Smooth muscle cell of the coronary artery (primary cell): ENCODE results near the gene BCS1L. TPM values are rescaled to one million over a fixed set of nuclear protein-coding genes. Genes with fewer than 3 reads are reported as not detected.

Experiments used
- total RNA-seq: library from RNA; depleted of rRNA; stranded (reverse); fragments of >200 nt; gene quantifications from 2 replicates; pipeline ENCODE4 v1.2.3, GENCODE V29; 2014; ENCODE audit warnings: low replicate concordance

Gene BCS1L, protein sequence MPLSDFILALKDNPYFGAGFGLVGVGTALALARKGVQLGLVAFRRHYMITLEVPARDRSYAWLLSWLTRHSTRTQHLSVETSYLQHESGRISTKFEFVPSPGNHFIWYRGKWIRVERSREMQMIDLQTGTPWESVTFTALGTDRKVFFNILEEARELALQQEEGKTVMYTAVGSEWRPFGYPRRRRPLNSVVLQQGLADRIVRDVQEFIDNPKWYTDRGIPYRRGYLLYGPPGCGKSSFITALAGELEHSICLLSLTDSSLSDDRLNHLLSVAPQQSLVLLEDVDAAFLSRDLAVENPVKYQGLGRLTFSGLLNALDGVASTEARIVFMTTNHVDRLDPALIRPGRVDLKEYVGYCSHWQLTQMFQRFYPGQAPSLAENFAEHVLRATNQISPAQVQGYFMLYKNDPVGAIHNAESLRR
- 24.1 and 34.0 TPM in 2 replicates for total RNA-seq

GRCh38 chr2:218659258-218659987 is at the start of gene BCS1L, which contains the start of gene ZNF142:
TSS of gene BCS1L (plus strand) at chr2:218659683. CDS start at chr2:218660988, 1,305 bp downstream.
TSS of gene ZNF142 (minus strand) at chr2:218659623. CDS start at chr2:218656429, 3,194 bp downstream.

DNA sequence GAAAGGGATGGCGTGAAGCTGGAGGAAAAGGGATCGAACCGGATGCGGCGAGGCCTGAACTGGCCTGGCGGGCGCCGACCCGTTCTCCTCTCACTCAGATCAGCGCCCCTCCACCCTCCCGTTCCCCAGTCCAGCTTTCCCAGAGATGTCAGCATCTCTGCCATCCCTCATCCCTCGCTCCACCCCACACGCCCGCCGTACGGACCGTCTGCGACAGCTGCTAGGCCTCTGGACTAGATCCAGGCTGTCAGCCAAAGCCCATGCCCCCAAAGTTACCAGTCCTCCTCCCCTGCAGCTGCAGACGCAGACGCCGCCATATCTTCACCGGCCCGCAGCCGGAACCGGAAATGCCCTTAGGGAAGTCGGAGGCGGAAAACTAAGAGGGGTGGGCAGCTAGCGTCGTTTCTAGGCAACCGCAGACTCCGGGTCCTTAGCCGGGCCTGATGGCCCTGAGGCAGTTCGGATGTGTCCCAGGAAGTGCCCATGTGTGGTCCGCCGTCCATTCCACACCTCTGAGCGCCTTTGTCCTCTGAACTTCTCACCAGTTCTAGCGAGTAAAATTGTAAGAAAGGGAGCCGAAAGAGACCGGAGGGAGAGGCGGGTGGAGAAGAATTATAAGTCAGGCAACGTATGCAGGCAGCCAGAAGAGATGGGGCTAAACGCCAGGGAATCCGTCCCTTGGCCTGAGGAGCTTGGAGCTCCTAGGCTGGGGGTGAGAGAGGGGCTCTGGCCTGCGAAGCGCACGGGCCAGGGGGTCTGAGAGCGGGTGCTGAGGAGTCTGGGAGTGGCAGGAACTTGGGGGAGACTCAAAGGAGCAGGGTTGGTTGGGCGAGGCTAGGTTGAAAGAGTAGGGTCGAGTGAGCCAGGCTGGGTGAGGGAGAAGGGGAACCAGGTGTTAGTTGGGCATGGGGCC is 12.4 kb downstream of the BCS1L start, which contains the start of the genes RNF25 and STK36:
Gene RNF25, minus strand, starts transcription at position 349 of the 913 bp plus-strand sequence. Its CDS starts 32 bp downstream, at position 317.
Gene STK36, plus strand, starts transcription at position 433 of the 913 bp plus-strand sequence. CDS start 744 bp downstream, outside the sequence.

GRCh38 chr2:218710687-218711549 is 51.4 kb downstream of the BCS1L start, which contains the start of gene TTLL4:
TSS of gene TTLL4 (plus strand) at chr2:218710835. CDS start at chr2:218737677, 26,842 bp downstream.

Other genes starting within 250 kb of the BCS1L start
- gene VIL1, start 240.6 kb upstream of the BCS1L start, total RNA-seq = under 0.01 TPM in 1 of 2 replicates, not detected in the other
- gene USP37, start 91.3 kb upstream of the BCS1L start, total RNA-seq = 7.3 and 7.7 TPM in 2 replicates
- gene CNOT9, start 90.8 kb upstream of the BCS1L start, total RNA-seq = 21.6 and 31.3 TPM in 2 replicates
- 2.9 and 4.0 TPM in 2 replicates for gene PLCD4, start 51.8 kb upstream of the BCS1L start, total RNA-seq
- gene ZNF142, start 60 bp upstream of the BCS1L start, total RNA-seq = 2.1 and 5.7 TPM in 2 replicates
- 30.5 and 31.3 TPM in 2 replicates for gene RNF25, start 12.3 kb downstream of the BCS1L start, total RNA-seq
- gene STK36, start 12.4 kb downstream of the BCS1L start, total RNA-seq = 10.4 and 34.3 TPM in 2 replicates
- 4.8 and 5.6 TPM in 2 replicates for gene TTLL4, start 51.2 kb downstream of the BCS1L start, total RNA-seq
- 5.3 and 25.6 TPM in 2 replicates for gene CYP27A1, start 122.5 kb downstream of the BCS1L start, total RNA-seq
- gene PRKAG3, start 172.1 kb downstream of the BCS1L start, total RNA-seq = 4.1 TPM in 1 of 2 replicates, not detected in the other
- not detected in 2 replicates for gene WNT6, start 200.1 kb downstream of the BCS1L start, total RNA-seq
- gene WNT10A, start 221.2 kb downstream of the BCS1L start, total RNA-seq = not detected in 2 replicates